Activated CD4-positive, alpha-beta memory T cell treated with anti-CD3 and anti-CD28 coated beads, Interleukin-2, amount 10 ng/mL, durations not matched to agents 7 days and 5 days (primary cell): Measurements from ENCODE around the gene CNDP2. TPM values are rescaled to one million over a fixed set of nuclear protein-coding genes. Genes with fewer than 3 reads are reported as not detected.
"Not testable (repeated sequence)": the region's sequence is repeated elsewhere in the genome, so short reads cannot be mapped to it uniquely, and the experiment has no call there.

Experiments
- CTCF ChIA-PET: fragments of 350-600 bp; sonication (Branson Sonifier 250); formaldehyde crosslinking; loops from one replicate; lab custom pipeline; 2021; ENCODE audit warnings: antibody characterized with exemption, inconsistent platforms; lab: Charles Lee
- POLR2A ChIA-PET: fragments of 350-600 bp; sonication (Branson Sonifier 250); formaldehyde crosslinking; loops from one replicate; lab custom pipeline; 2021; ENCODE audit warnings: antibody characterized with exemption; lab: Charles Lee
- DNase-seq: peaks from one replicate; pipeline ENCODE4 v3.0.0-alpha.2; 2020
- H3K27ac Mint-ChIP-seq: one replicate; pipeline ENCODE4 v1.8.0; 2021; ENCODE audit warnings: mild to moderate bottlenecking, mixed read lengths
- H3K27me3 Mint-ChIP-seq: one replicate; pipeline ENCODE4 v1.8.0; 2021; ENCODE audit warnings: mixed read lengths
- H3K36me3 Mint-ChIP-seq: one replicate; pipeline ENCODE4 v1.8.0; 2021; ENCODE audit warnings: low read depth, mixed read lengths
- H3K4me1 Mint-ChIP-seq: one replicate; pipeline ENCODE4 v1.8.0; 2021; ENCODE audit warnings: mixed read lengths
- H3K4me3 Mint-ChIP-seq: one replicate; pipeline ENCODE4 v1.8.0; 2021; ENCODE audit warnings: mild to moderate bottlenecking, mixed read lengths
- H3K9me3 Mint-ChIP-seq: one replicate; pipeline ENCODE4 v1.8.0; 2021; ENCODE audit warnings: mixed read lengths
- total RNA-seq, 2 experiments: library from RNA; stranded (reverse); gene quantifications; one replicate each; pipeline ENCODE4 v1.2.3, GENCODE V29; 2021

CNDP2 gene
- total RNA-seq, 2 experiments from 2014 or later: 141 to 143 TPM

DNA sequence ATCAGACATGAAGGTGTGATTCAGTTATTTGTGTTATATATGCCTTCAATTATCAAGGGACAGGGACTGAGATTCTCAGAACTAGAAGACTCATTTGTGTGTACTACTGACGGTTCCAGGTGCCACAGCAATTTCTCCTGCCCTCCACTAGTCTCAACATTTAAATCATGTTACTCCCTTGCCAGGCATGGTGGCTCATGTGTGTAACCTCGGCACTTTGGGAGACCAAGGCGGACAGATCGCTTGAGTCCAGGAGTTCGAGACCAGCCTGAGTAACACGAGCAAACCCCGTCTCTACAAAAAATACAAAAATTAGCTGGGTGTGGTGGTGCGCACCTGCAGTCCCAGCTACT, 1.1 kb downstream of the CNDP2 start:
- peaks cover 54% of the 10 kb centered on the region for H3K4me1 Mint-ChIP-seq
- peak overlapping the region; percentile 99 for H3K27ac Mint-ChIP-seq
- H3K36me3 Mint-ChIP-seq: peaks cover 32% of the 10 kb centered on the region
- no peak for DNase-seq
- ChIA-PET CTCF (no interaction called here), POLR2A (interaction anchor here (1.8 to 5.2 kb wide), 6 partner anchors 10 to 712 kb away, joined by 8 to 22 read pairs (median 11); partner anchors contain the start of genes PTGR3 and ZNF407)
- peak overlapping the region; percentile 88 for H3K4me3 Mint-ChIP-seq
- H3K27me3 Mint-ChIP-seq: peaks cover 8% of the 10 kb centered on the region
- no peaks in the 10 kb centered on the region for H3K9me3 Mint-ChIP-seq

DNA sequence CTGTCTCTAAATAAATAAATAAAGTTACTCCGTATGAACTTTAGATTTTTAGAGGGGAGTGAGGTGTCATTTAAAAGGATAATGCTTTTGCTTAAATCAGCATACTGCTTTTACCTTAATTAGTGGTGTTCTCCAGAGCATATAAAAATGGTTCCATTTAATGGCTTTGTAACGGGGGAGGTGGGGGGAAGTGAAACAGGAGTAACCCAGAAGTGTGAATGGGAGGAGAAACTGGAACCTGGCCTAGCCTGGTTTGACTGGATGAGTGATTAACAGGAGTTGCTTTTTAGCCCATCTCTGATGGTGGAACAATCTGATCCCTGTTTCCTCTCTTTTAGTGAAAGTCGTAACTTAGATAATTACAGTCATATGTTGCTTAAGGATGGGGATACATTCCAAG, 1.6 kb downstream of the CNDP2 start:
- peaks cover 58% of the 10 kb centered on the region for H3K4me1 Mint-ChIP-seq
- DNase-seq: no peak
- ChIA-PET POLR2A (interaction anchor here (1.0 to 5.2 kb wide), 6 partner anchors 12 to 711 kb away, joined by 3 to 22 read pairs (median 10); partner anchors contain the start of genes PTGR3 and ZNF407), CTCF (interaction anchor here (1.3 kb wide), 1 partner anchor 54 kb away, joined by 6 read pairs; no protein-coding TSS in a partner anchor)
- peak overlapping the region; percentile 88 for H3K4me3 Mint-ChIP-seq
- H3K9me3 Mint-ChIP-seq: no peaks in the 10 kb centered on the region
- peaks cover 8% of the 10 kb centered on the region for H3K27me3 Mint-ChIP-seq
- H3K36me3 Mint-ChIP-seq: peaks cover 36% of the 10 kb centered on the region
- peak overlapping the region; percentile 99 for H3K27ac Mint-ChIP-seq

DNA sequence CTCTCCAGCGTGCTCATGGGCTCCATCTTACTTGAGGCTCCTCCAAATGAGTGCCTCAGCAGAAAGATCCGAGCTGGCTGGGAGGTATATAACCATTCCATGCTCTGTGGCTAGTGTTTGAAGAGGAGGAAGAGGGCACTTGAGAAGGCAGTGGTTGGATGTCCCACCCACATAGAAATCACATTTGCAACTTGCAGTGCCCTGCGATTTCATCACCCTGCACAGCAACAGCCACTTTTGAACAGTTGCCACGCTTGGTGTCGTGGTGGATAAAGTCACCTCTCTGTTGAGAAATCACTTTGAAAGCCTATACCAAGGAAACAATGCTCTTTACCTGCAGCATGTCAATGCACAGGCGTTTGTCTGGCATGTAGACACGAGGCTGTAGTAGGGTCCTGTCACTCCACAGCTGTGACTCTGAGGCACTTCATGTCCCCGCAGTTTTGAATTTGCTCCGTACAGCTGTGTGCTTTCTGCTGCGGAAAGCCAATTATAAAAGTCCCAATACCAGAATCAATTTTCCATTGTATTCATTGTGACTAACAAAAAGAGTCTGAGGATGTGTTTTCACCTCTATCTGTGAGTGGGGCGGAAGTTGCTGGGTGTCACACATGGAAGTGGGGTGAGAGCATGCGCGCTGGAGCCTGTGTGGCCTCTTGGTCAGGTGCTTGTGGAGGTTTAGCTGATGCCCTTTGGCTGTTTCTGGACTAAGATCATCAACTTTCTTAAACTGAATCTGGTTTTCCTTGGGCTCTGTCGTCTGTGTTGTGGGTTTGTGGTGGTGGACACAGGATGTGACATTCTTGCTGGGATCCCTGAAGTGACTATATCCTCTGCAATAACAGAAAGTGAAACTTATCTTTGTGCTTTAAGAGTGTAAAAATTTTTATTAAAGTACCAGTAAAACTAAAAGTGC, 2.8 kb downstream of the CNDP2 start:
- H3K4me1 Mint-ChIP-seq: peaks cover 58% of the 10 kb centered on the region
- peak overlapping the region; percentile 99 for H3K27ac Mint-ChIP-seq
- ChIA-PET CTCF (interaction anchor here (1.3 to 1.6 kb wide), 2 partner anchors 53 kb away, joined by 6 to 7 read pairs; no protein-coding TSS in a partner anchor), POLR2A (interaction anchor here (0.7 to 5.2 kb wide), 6 partner anchors 12 to 416 kb away, joined by 3 to 22 read pairs (median 4); partner anchors contain the start of gene ZNF407)
- H3K36me3 Mint-ChIP-seq: peaks cover 48% of the 10 kb centered on the region
- no peaks in the 10 kb centered on the region for H3K9me3 Mint-ChIP-seq
- peak; percentile 82 for DNase-seq
- H3K27me3 Mint-ChIP-seq: peaks cover 4% of the 10 kb centered on the region
- H3K4me3 Mint-ChIP-seq: peak overlapping the region; percentile 85

DNA sequence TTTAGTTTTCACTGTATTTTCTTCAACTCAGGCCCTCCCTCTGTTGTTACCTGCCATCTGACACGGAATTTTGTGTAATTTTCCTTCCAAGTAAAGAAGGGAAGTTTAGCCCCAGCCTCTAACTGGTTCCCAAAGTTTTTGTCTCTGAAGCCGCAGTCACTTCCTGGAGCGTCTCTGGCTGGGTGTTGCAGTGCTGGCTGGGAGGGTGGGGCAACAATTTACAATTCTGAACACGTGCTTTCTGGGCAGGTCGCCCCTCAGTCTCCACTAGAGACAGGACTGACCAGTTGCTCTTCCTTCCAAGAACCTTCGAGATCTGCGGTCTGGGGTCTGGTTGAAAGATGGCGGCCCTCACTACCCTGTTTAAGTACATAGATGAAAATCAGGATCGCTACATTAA, 3.5 kb downstream of the CNDP2 start:
- Mint-ChIP-seq H3K27me3 (peaks cover 2% of the 10 kb centered on the region), H3K4me1 (peaks cover 58% of the 10 kb centered on the region), H3K36me3 (peaks cover 52% of the 10 kb centered on the region), H3K27ac (peak overlapping the region; percentile 99), H3K4me3 (peak overlapping the region; percentile 85), H3K9me3 (no peaks in the 10 kb centered on the region)
- CTCF ChIA-PET: interaction anchor here (0.6 to 1.6 kb wide), 3 partner anchors 52 to 710 kb away, joined by 3 to 7 read pairs (median 3); no protein-coding TSS in a partner anchor
- peak; percentile 70 for DNase-seq
- POLR2A ChIA-PET: interaction anchor here (0.8 to 5.2 kb wide), 4 partner anchors 11 to 209 kb away, joined by 3 to 22 read pairs (median 11); partner anchors contain the start of gene ZNF407

DNA sequence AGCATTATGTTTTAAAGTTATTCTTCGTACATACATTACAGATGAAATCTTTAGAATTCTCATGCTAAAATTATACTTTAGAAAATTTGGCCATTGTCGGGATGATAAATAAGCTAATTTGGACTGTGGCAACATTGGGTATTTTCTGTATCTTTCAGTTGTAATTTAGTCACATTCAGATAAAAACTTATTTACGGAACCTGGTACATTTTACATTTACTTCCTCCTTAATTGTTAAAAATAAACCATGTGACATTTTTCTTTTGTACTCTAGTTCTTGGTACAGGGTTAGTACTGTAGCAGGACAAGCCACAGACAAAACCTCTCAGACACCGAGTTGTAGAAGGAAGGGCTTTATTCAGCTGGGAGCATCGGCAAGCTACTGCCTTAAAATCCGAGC, 4.2 kb downstream of the CNDP2 start:
- peak overlapping the region; percentile 99 for H3K27ac Mint-ChIP-seq
- POLR2A ChIA-PET: interaction anchor here (0.6 to 3.0 kb wide), 4 partner anchors 10 to 490 kb away, joined by 3 to 17 read pairs (median 4); partner anchors contain the start of gene ZNF407
- H3K4me3 Mint-ChIP-seq: peak overlapping the region; percentile 85
- no peak for DNase-seq
- peaks cover 1% of the 10 kb centered on the region for H3K27me3 Mint-ChIP-seq
- no peaks in the 10 kb centered on the region for H3K9me3 Mint-ChIP-seq
- CTCF ChIA-PET: interaction anchor here (0.6 to 1.6 kb wide), 3 partner anchors 51 to 710 kb away, joined by 3 to 7 read pairs (median 3); no protein-coding TSS in a partner anchor
- H3K36me3 Mint-ChIP-seq: peaks cover 53% of the 10 kb centered on the region
- peaks cover 57% of the 10 kb centered on the region for H3K4me1 Mint-ChIP-seq

GRCh38 chr18:74500774-74501173, 4.6 kb downstream of the CNDP2 start:
- POLR2A ChIA-PET: interaction anchor here (0.8 to 3.0 kb wide), 3 partner anchors 10 to 211 kb away, joined by 3 to 17 read pairs (median 5); partner anchors contain the start of gene ZNF407

DNA sequence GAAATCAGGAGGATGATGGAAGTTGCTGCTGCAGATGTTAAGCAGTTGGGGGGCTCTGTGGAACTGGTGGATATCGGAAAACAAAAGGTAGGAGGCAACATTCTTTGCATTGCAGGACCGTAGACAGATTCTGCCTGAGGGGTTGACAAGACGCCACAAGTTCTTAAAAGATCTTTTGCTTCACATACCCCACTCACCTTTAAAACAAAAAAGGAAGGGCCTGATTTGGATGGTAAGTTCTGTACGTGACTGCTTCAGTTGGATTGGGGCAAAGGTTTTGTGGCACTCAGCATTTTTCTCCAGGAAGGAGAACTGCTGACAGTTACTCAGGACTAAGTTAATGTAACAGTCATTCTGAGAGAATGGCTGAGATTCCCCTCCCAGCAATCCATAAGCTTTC, 5.2 kb downstream of the CNDP2 start:
- Mint-ChIP-seq H3K27ac (peak overlapping the region; percentile 99), H3K36me3 (peaks cover 53% of the 10 kb centered on the region), H3K4me3 (peak overlapping the region; percentile 85), H3K9me3 (no peaks in the 10 kb centered on the region), H3K4me1 (peaks cover 51% of the 10 kb centered on the region), H3K27me3 (no peaks in the 10 kb centered on the region)
- ChIA-PET POLR2A (no interaction called here), CTCF (no interaction called here)
- no peak for DNase-seq

More at GRCh38 chr18:74500774-74501173, 4.6 kb downstream of the CNDP2 start:
- Mint-ChIP-seq H3K27ac (peak overlapping the region; percentile 99), H3K36me3 (peaks cover 54% of the 10 kb centered on the region), H3K4me1 (peaks cover 54% of the 10 kb centered on the region), H3K4me3 (peak overlapping the region; percentile 85)
- not testable (repeated sequence) for H3K9me3 Mint-ChIP-seq, H3K27me3 Mint-ChIP-seq, DNase-seq
- CTCF ChIA-PET: interaction anchor here (1.6 kb wide), 1 partner anchor 51 kb away, joined by 7 read pairs; no protein-coding TSS in a partner anchor

- ChIA-PET CTCF (no interaction called here), POLR2A (no interaction called here)
- H3K4me1 Mint-ChIP-seq: peaks cover 36% of the 10 kb centered on the region
- no peak for DNase-seq
- H3K27me3 Mint-ChIP-seq: no peaks in the 10 kb centered on the region
- H3K9me3 Mint-ChIP-seq: no peaks in the 10 kb centered on the region
- H3K4me3 Mint-ChIP-seq: no peak overlapping the region
- no peak overlapping the region for H3K27ac Mint-ChIP-seq
- peaks cover 66% of the 10 kb centered on the region for H3K36me3 Mint-ChIP-seq
These were observed 7.0 kb downstream of the CNDP2 start for GRCh38 chr18:74503137-74503536.

- Mint-ChIP-seq H3K27ac (no peak overlapping the region), H3K4me3 (no peak overlapping the region), H3K4me1 (peaks cover 15% of the 10 kb centered on the region), H3K27me3 (no peaks in the 10 kb centered on the region), H3K36me3 (peaks cover 74% of the 10 kb centered on the region), H3K9me3 (no peaks in the 10 kb centered on the region)
- no peak for DNase-seq
- ChIA-PET POLR2A (interaction anchor here (0.6 kb wide), 1 partner anchor 46 kb away, joined by 3 read pairs; no protein-coding TSS in a partner anchor), CTCF (no interaction called here)
These were observed 9.6 kb downstream of the CNDP2 start for GRCh38 chr18:74505776-74506175.

DNA sequence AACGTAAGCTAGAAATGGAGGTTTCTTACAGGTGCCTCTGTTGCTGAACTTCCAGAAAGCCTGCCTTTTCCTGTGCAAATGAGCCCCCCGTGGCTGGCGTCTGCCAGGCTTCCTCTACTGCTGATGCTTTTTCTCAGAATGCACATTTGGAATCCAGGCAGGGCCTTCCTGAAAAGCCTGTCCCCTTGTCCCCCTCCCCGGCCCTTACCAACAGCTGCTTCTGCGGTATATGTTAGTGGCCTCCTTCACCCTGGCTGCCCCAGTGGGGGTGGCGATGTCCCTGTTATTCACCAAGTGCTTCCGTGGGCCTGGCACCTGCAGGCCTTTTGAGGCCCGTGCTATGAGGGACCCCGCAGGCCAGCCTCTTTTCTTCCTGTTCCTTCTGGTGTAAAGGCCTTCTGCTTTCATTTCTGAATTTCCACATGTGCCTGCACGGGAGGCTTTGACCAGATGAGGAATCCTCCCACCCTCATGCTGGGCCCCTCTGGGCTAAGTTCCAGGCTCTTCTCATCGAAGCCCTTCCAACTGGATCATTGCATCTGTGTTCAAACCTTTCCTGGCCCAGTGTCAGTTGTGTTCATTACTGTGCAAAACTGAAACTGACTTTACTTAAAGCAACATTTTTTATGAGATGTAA, 10.4 kb downstream of the CNDP2 start:
- Mint-ChIP-seq H3K36me3 (peaks cover 70% of the 10 kb centered on the region), H3K9me3 (no peaks in the 10 kb centered on the region), H3K4me3 (no peak overlapping the region), H3K27me3 (no peaks in the 10 kb centered on the region), H3K27ac (peak overlapping the region; percentile 58), H3K4me1 (peaks cover 8% of the 10 kb centered on the region)
- no peak for DNase-seq
- ChIA-PET CTCF (no interaction called here), POLR2A (interaction anchor here (2.8 kb wide), 1 partner anchor 10 kb away, joined by 9 read pairs; the partner anchor contains the start of gene CNDP2)

GRCh38 chr18:74507097-74507881, 11.1 kb downstream of the CNDP2 start:
- peaks cover 68% of the 10 kb centered on the region for H3K36me3 Mint-ChIP-seq
- CTCF ChIA-PET: no interaction called here
- H3K4me1 Mint-ChIP-seq: peaks cover 4% of the 10 kb centered on the region
- POLR2A ChIA-PET: interaction anchor here (2.8 kb wide), 1 partner anchor 11 kb away, joined by 9 read pairs; the partner anchor contains the start of gene CNDP2
- H3K27ac Mint-ChIP-seq: no peak overlapping the region
- H3K4me3 Mint-ChIP-seq: no peak overlapping the region
- DNase-seq: no peak
- no peaks in the 10 kb centered on the region for H3K9me3 Mint-ChIP-seq
- H3K27me3 Mint-ChIP-seq: no peaks in the 10 kb centered on the region

GRCh38 chr18:74507927-74508326, 11.8 kb downstream of the CNDP2 start:
- Mint-ChIP-seq H3K27me3 (no peaks in the 10 kb centered on the region), H3K9me3 (no peaks in the 10 kb centered on the region), H3K4me1 (no peaks in the 10 kb centered on the region), H3K36me3 (peaks cover 69% of the 10 kb centered on the region), H3K4me3 (no peak overlapping the region), H3K27ac (no peak overlapping the region)
- CTCF ChIA-PET: no interaction called here
- POLR2A ChIA-PET: interaction anchor here (2.8 kb wide), 1 partner anchor 12 kb away, joined by 9 read pairs; the partner anchor contains the start of gene CNDP2
- no peak for DNase-seq
